Ovary (tissue), 3 donors: ENCODE results near the gene CADPS.

Experiments
- CTCF ChIP-seq, 3 donors: fragments of 450-650 bp in 2 of 3; fragments of 200-600 bp in 1 of 3; IDR thresholded peaks; one replicate each; pipeline versions ENCODE4 v1.5.1 to v1.8.0; 2016 to 2022; ENCODE audit warnings: antibody characterized with exemption in 3 of 3, mild to moderate bottlenecking in 1 of 3
- EP300 ChIP-seq: sonication (generic); formaldehyde crosslinking; IDR thresholded peaks from one replicate; pipeline ENCODE4 v1.6.1; 2017; ENCODE audit warnings: antibody characterized with exemption
- POLR2A ChIP-seq: fragments of 450-650 bp; IDR thresholded peaks from one replicate; pipeline ENCODE4 v1.6.1; 2017; ENCODE audit warnings: antibody characterized with exemption, mild to moderate bottlenecking, moderate library complexity
- donor health status: DM: no; HTN: no; CAD: no.

- TF ChIP-seq CTCF (IDR thresholded peaks at IDR 0.05) (no peak), POLR2A (no peak), EP300 (no peak)
Observed at GRCh38 chr3:62439978-62440377, 435.2 kb downstream of the CADPS start.
